Measurements from ENCODE around the gene ASB2.
A peak's percentile ranks its signal among the peaks of the same experiment; 100 is the strongest.

The ASB2 gene, protein sequence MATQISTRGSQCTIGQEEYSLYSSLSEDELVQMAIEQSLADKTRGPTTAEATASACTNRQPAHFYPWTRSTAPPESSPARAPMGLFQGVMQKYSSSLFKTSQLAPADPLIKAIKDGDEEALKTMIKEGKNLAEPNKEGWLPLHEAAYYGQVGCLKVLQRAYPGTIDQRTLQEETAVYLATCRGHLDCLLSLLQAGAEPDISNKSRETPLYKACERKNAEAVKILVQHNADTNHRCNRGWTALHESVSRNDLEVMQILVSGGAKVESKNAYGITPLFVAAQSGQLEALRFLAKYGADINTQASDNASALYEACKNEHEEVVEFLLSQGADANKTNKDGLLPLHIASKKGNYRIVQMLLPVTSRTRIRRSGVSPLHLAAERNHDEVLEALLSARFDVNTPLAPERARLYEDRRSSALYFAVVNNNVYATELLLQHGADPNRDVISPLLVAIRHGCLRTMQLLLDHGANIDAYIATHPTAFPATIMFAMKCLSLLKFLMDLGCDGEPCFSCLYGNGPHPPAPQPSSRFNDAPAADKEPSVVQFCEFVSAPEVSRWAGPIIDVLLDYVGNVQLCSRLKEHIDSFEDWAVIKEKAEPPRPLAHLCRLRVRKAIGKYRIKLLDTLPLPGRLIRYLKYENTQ

DNA sequence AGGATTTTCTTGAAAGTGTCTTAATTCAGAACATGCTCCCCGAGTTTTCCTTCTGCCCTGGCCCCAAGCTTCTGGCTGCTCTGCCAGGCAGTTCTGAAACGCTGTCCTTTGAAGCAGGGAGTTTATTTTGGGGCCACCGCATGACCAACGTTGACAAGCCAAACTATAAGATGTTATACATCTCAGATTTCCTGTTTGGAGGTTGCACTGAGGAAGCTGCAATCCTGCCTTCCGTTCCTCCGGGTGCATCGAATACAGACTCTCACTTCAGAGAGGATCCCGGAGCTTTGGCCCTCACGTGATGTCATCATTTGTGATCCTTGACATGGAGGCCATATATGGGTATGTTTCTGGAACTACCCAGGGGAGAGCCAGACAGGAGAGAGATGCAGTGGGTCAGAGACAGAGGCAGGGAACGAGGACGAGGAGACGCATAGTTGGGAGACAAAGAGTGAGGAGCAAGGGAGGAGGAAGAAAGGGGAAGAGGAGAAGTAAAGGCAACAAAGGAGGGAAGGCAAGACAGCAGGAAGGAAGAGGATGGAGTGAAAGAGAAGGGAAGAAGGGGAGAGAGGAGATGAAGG lies at the start of gene ASB2:
ASB2 (minus strand) TSS at position 94 of the 581 bp plus-strand sequence. CDS start 12,031 bp downstream, outside the sequence.
- no peak for DNase-seq

DNA sequence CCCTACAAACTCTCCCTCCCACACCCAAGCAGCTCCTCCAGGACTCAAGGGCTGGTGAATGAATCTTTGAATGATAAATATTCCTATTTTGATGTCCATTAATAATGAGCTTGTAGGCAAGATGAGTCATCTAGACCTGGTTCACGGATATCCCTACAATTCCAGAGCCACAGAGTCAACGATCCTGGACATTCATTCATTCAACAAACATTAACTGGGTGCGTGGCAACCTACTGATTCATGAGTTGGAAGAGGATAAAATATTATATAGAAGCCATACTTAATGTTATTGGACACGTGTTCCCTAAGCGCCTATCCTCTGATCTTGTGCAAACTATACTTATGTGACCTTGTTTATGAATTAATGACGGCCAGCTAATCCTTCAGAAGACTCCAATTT lies 49.4 kb upstream of the ASB2 start:
- no peak for DNase-seq

DNA sequence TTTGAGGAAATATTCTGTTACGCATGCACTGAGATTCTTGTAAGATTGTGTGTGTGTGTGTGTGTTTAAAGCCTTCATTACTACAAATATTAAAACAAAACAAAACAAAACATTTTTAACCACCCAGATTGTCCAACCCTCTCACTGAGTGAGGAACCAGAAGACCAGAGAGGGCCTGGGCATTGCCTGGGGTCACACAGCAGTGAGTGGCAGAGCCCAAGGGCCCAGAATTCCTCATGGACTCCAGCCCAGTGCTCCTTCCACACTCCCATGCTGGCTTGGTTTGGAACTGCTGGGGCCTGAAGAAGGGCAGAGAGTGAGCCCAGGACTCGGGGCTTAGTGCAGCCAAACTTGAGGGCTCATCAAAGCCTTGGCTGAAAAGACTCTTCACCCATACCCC lies 48.2 kb upstream of the ASB2 start:
- no peak for DNase-seq

DNA sequence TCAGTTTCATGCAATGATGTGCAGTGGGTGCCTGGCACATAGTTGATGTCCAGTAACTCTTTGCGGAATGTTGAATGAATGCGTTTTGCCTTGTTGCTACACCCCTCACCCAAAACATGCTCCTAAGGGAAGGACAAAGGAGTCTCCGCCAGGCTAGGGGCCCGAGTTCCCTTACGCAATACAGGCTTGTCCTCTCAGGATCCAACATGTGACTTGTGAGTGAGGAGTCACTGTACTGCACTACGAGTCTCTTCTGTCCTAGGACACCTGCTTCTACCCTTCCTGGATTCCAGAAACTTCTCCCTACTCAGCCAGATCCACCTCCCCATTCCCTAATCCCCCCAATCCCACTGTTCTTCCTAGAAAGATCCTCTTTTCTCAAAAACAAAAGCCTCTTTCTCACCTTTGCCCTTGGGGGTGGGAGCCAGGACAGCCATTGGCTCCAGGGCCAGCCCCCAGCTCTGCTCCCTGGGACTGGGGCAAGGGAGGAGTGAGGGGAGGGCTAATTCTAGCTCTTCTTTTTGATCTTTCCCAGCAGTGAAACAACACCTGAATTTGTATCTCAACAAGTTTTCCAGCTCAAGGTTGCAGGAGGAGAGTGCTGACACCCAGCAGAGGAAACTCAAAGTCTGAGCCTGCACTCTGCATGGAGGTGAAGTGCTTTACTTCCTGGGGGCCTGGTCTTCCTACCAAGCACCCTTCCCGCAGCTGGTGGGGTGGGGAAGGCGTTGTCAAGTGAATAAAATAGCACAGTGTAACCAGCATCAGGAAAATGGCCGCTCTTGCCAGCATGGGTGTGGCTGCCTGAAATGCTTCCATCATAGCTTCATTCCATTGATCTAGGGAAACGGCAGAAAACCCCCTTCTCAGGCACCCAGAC lies 46.4 kb upstream of the ASB2 start:
- DNase-seq: no peak

DNA sequence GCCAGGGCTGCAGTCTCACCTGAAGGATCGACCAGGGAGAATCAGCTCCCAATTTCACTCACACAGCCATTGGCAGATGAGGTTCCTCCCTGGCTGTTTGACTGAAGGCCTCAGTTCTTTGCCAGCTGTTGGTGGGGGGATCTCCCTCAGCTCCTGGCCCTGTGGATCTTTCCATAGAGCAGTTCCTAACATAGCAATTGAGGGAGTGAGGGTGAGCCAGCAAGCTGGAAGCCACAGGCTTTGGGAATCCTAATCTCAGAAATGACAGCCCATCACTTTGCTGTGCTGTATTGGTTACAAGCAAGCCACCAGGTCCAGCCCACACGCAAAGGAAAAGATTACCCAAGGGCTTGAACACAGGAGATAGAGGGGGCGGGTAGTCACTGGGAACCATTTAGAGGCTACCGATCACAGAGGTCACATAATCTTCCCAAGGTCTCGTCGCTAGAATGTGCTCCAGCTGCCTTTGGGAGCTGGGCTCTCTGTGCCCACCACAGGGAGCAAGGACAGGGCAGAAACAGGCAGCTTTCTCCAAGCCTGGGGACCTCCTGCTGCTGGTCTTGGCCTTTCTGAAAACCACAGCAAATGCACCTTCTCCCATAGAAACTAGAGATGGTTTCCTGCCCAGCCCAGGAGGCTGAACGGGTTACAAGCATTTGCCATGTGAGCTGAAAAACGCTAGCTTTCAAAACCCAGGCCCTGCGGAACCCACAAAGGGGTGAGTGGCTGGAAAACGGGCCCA lies 45.2 kb upstream of the ASB2 start:
- peak; percentile 83 for DNase-seq

DNA sequence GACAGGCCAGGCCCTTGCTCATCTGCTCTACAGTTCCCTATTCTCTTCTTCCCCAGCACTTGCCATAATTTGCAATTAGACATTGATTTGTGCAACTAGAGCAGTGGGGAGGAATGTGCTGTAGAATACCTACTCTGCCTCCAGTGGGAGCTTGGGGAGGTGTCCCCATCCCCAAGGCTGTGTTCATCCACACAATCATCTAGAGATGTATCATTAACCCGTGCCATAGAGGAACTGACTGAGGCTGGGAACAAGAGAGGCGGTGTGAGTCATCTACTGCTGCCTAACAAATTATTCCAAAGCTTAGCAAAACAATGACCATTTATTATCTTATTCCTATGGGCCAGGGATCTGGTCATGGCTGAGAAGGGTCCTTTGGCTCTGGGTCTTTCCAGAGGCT lies 44.6 kb upstream of the ASB2 start:
- no peak for DNase-seq

DNA sequence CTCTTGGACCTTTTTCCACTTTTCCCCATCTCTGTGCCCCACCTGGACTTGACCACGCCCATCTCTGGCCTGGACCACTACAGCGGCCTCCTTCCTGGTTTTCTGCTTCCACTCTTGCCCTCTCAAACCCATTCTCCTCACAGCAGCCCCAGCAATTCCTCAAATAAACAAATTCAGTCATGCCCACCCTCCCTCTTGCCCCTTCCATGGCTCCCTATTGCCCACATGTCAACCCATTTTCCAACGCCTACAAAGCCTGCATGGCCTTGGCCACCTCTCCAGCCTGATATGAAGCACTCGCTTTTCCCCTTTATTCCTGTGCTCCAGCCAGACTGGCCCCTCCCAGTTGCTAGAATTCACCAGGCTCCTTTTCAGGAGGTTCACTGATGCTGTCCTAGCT lies 43.9 kb upstream of the ASB2 start:
- DNase-seq: no peak

DNA sequence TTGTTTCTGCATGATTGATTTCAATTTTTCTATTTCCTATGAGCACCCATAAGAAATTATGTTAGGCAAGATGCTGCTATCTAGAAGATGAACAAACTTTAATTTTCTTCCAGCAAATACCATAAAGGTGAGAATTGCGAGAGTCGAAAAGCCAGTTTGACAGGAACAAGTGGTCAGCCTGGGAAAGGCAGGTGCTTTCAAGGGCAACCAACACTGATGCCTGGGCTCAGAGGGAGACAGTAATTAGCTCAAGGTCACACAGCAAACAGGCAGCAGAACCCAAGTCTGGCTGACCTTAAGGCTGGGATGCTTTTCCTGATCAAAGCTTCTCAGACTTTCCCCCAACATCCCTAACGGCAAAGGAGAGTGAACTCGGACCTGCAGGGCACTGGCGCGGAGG lies 43.0 kb upstream of the ASB2 start:
- no peak for DNase-seq

DNA sequence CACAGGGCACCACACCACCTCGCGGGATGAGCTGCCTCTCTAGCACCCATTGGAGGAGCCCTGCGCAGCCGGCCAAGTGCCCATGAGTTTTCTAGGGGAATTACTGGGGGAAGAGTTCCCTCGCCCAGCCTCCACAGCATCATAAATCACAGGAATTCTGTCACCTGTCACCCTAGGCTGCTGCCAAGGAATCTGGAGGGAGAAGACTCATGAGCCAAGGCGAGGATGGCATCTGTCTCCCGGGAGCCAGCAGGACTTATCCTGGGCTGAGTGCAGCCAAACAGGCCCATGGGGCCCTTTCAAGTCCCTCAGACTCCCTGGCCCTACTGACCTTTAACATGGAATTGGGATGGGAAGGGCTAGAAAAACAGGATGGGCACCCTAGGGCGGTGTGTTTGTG lies 41.9 kb upstream of the ASB2 start:
- DNase-seq: no peak

DNA sequence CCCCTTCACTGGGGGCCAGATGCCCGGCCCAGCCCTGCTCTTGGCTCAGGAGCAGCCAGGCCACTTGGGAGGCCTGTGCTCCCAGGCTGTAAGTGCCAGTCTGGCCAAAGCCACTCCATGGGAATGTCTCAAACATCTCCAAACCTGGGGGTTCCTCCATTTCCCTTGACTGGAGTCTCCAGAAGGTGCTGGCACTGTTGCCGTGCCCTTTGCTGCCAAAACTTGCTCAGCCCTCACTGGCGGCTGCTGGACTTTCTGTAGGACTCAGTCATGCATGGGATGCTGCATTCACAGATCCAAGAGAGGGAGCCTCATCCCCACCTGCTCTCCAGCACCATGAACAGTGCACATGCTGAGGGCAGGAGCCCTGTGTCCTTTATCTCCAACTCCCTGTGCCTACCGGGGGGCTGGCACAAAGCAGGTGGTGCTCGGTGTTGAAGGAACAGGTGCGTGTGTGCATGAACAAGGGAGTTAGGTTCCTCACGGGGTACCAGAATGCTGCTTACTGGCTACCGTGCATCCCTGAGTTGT lies 40.1 kb upstream of the ASB2 start:
- DNase-seq: no peak

DNA sequence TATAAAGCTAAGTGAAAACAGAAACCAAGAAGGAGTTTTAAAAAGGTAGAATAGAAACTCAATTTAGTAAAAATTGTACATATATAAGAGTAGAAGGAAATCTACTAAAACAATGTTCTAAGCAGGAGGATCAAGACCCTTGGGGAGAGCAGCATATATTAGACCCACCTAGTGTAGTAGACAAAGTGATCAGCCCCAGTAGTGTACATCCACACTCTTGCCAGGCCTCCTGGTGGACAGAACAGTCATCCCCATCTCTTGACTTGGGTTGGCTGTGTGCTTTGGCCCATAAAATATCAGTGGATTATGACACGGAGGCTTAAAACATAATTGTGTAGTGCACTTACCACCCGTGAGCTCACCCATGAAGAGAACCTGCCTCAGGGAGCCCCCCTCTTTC lies 38.9 kb upstream of the ASB2 start:
- no peak for DNase-seq

DNA sequence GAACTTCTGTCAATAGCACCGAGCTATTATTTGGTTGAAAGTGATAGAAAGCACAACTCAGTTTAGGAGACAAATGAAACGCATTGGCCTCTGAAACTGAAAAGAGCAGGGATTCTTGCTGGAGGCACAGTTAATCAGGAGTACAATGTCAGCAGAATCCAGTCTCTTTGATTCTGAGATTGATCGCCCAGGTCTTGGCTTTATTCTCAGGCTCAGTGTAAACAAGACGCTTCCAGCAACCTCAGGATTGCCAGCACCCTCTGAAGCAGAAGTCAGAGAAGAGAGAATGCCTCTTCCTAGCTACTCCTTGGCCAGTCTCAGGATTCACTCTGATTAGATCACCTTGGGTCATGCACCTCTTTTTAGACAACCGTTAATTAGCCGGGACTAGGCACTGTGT lies 38.0 kb upstream of the ASB2 start:
- peak; percentile 20 for DNase-seq

DNA sequence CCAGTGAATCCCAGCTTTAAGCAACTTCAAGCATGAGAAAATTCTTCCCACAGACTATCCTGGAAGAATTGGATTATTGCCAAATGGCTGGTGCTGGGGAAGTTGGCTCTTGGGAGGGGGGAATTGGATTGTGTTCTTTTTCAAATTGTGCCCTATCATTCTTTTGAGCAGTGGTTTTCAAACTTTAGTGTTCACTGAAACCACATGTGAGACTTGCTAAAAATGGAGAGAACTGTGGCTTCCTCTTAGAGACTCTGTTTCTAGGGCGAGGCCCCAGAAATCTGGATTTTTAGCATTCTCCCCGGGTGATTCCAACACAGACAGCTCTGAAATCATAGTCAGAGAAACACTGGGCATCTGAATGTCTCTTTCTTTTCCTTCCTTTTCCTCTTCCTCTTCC lies 35.4 kb upstream of the ASB2 start:
- peak; percentile 47 for DNase-seq

DNA sequence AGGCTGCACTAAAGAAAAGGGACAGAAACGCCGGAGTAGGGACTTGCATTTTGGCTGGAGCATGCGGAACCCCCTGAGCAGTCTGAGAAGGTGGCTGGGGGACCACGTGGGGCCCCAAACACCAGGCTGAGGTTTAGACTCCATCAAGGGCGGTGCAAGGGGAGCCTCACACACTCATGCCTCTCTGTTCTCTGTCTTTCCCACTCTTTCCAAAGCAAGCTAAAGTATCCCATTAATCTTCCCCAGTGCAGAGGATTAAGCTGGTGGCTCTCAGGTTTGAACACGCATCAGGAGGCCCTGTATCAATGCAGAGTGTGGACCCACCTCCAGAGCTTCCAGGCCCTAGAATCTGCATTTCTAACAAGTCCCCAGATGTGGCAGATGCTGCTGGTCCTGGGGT lies 34.3 kb upstream of the ASB2 start:
- no peak for DNase-seq

DNA sequence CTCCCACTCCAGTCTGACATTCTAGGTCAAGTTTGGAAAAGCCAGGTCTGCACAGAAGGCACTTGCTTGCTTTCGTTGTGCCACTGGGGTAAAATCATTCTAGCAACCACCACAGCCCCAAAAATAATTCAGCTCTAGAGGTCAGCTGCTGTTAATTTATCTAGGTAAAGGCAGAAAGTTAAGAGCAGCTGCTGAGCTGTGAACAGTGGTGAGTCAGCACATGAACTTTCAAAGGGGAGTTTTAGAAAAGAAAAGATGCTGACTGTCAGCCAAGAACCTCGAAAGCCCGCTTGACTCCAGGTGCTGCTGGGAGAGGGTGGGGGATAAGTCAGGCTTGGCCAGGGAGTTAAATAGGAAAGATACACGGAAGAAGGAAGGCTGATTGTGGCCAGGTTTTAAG lies 33.4 kb upstream of the ASB2 start:
- peak; percentile 86 for DNase-seq

DNA sequence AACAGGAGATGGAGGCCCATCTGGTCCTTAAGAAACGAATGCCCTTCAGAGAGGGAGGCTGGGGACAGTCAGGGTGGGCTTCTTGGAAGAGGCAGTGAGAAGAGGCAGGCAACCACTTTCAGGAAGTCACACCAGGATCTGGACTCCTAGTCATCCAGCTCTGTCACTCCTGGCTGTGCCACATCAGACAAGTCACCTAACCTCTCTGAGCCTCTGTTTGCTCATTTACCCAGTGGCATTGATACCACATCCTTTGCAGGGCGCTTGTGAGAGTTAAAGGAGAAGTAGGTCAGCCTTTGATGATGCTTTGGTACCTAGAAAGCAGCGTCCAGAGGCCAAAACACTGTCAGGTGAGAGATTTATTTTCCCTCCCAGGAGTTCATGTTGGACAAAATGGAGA lies 31.9 kb upstream of the ASB2 start:
- no peak for DNase-seq

DNA sequence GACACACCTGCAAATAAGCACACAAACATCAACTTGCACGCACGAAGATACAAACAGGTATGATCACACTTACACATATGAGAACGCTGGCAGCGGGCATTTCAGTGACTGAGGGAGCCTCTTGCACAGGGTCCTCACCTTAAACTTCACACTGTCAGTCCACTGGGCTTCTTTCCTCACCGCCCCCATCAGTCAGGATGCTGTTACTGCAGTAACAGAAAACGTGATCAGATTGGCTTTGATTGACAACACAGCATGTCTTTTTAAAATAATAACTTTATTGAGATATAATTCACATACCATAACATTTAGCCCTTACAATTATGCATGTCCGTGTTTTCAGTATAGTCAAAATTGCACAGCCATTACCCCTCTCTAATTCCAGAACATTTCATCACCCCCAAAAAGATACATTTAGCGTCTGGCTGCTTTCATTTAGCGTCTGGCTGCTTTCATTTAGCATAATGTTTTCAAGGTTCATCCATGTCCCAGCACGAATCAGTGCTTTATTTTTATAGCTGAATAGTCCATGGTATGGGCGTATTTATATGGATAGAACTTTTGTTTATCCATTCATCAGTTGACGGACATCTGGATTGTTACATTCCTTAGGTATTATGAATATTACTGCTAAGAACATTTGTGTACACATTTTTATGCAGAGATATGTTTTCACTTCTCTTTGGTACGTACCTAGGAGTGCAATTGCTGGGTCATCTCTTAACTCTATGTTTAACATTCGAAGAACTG lies 29.1 kb upstream of the ASB2 start:
- DNase-seq: peak; percentile 25

DNA sequence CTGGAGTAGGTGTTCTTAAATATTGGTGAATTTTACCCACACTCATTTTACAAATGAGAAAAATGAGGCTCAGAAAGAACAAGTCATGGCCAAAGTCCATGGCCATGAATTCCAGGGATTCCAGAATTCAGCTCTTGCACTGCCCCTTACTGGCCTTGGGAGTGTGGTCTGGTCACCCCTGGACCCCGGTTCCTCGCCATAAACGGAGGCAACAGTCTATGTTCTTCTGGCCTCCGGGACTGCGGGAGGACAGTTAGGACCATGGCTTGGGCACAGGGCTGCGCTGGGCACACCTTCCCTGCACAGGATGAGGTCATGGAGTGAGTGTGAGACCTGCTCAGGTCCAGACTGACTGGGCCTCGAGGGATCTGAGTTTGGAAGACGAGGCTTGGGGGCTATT lies 27.6 kb upstream of the ASB2 start:
- DNase-seq: no peak

DNA sequence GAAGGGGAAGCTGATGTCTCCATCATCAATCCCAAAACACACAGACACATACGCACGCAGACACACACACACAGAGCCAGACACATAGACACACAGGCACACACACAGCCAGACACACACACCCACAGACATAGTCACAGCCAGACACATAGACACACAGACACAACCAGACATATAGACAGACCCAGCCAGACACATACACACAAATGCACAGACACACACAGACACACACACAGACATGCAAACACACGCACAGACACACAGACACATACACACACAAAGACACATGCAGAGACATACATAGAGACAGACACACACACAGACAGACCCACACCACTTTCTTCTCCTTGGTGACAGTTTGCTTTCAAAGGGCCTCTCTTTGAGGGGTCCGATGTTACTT lies 27.0 kb upstream of the ASB2 start:
- DNase-seq: no peak

DNA sequence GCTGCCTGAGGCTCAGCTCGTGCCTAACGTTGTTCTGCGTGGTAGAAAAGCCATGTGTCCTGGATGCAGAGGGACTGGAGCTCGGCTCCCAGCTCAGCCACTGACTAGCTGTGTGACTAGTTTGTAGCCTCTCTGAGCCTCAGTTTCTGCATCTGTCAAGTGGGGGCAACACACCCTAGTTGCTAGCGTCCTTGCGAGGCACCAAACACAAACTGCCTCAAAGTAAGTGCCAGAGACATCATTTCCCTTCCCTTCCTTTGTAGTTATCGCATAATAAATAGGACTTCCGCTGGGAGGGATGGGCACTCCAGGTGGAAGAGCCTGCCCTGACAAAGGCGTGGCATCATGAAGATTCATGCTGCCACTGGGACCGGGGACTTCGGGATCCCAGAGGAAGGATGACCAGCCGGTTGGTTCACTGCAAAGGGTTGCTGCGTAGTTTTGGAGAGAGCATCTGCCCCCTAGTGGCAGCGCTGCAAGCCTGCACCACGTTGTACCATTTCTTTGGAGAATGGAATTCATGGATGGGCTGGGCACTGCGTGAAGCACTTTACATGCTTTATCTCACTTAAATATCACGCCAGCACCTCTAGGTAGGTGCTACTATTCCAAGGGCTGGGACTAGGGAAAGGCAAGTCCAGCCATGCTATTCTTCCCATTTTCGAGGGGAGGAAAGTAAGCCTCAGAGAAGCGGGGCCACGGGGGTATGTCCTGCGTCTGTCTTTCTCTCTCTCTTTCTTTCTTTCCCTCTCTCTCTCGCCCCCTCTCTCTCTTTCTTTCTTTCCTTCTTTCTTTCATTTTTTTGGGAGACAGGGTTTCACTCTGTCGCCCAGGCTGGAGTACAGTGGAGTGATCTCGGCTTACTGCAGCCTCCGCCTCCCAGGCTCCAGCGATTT lies 25.4 kb upstream of the ASB2 start:
- peak; percentile 65 for DNase-seq

Data from RPMI8226 (cell line).